Caco-2 (cell line): ENCODE data around the gene MEX3D. TPM values are rescaled to one million over a fixed set of nuclear protein-coding genes. Genes with fewer than 3 reads are reported as not detected.

Experiments used
- BruUV-seq: library from RNA; stranded (reverse); fragments of 400-500 nt; replicated peaks from 2 replicates; lab custom pipeline; 2021; lab: Mats Ljungman, UMichigan
- CTCF ChIA-PET: fragments of 300-600 bp; sonication (Branson Sonifier 250); formaldehyde crosslinking; loops from one replicate; lab custom pipeline; 2022; ENCODE audit warnings: antibody characterized with exemption; lab: Charles Lee
- POLR2A ChIA-PET: fragments of 300-600 bp; sonication (Branson Sonifier 250); formaldehyde crosslinking; loops from one replicate; lab custom pipeline; 2022; ENCODE audit warnings: antibody characterized with exemption; lab: Charles Lee
- DNase-seq, 2 experiments: peaks; one replicate each; pipeline versions ENCODE4 v3.0.0 to v3.0.0-alpha.2; 2020 to 2022
- H3K27me3 ChIP-seq: replicated peaks from 2 replicates; pipeline ENCODE4 v1.6.0; 2011; ENCODE audit warnings: low read length; ENCODE audit not compliant: control insufficient read depth, insufficient read depth
- H3K36me3 ChIP-seq: 2 replicates; pipeline ENCODE4 v1.5.1; 2011; ENCODE audit warnings: low read length; ENCODE audit not compliant: control insufficient read depth, insufficient read depth
- H3K4me1 ChIP-seq: fragments of 250-450 bp; sonication (Bioruptor Pico); 2 replicates; pipeline ENCODE4 v1.5.1; 2020; ENCODE audit warnings: mild to moderate bottlenecking
- H3K4me3 ChIP-seq: 2 replicates; pipeline ENCODE4 v1.5.1; 2011; ENCODE audit warnings: low read depth, mild to moderate bottlenecking, control low read depth, low read length
- H3K9me3 ChIP-seq: fragments of 250-450 bp; sonication (Bioruptor Pico); 2 replicates; pipeline ENCODE4 v1.5.1; 2020; ENCODE audit warnings: mild to moderate bottlenecking, moderate library complexity
- H3K27ac Mint-ChIP-seq: one replicate; pipeline ENCODE4 v1.8.0; 2022; ENCODE audit warnings: mixed read lengths; ENCODE audit not compliant: unreplicated experiment
- H3K27me3 Mint-ChIP-seq: one replicate; pipeline ENCODE4 v1.8.0; 2022; ENCODE audit warnings: mixed read lengths; ENCODE audit not compliant: insufficient read depth, unreplicated experiment
- H3K36me3 Mint-ChIP-seq: one replicate; pipeline ENCODE4 v1.8.0; 2022; ENCODE audit warnings: mild to moderate bottlenecking, mixed read lengths; ENCODE audit not compliant: insufficient read depth, unreplicated experiment
- H3K4me1 Mint-ChIP-seq: one replicate; pipeline ENCODE4 v1.8.0; 2022; ENCODE audit warnings: low read depth, mixed read lengths; ENCODE audit not compliant: unreplicated experiment
- H3K4me3 Mint-ChIP-seq: one replicate; pipeline ENCODE4 v1.8.0; 2022; ENCODE audit warnings: mild to moderate bottlenecking, moderate library complexity, mixed read lengths; ENCODE audit not compliant: unreplicated experiment
- H3K9me3 Mint-ChIP-seq: one replicate; pipeline ENCODE4 v1.8.0; 2022; ENCODE audit warnings: mixed read lengths; ENCODE audit not compliant: unreplicated experiment
- intact Hi-C: fragments of 100-400 bp; cut with micrococcal nuclease; formaldehyde crosslinking; loops from one replicate; pipeline ENCODE4 v1.10.0; 2022; ENCODE audit not compliant: unreplicated experiment
- total RNA-seq: library from RNA; stranded (reverse); gene quantifications from 2 replicates; pipeline ENCODE4 v1.2.3, GENCODE V29; 2022
- TF ChIP-seq, protein P1 (sequence below), 2 experiments: fragments of 200-600 bp in 1 of 2; IDR thresholded peaks; 1 replicate in 1 of 2; 2 replicates in 1 of 2; pipeline versions ENCODE4 v1.5.1 to v1.8.0; 2011 to 2022; ENCODE audit warnings: antibody characterized with exemption in 1 of 2, control low read depth in 1 of 2, inconsistent platforms in 1 of 2, low read depth in 1 of 2, low read length in 1 of 2, mild to moderate bottlenecking in 1 of 2, moderate library complexity in 1 of 2; ENCODE audit not compliant: insufficient read depth in 1 of 2, severe bottlenecking in 1 of 2, unreplicated experiment in 1 of 2

MEX3D gene
- total RNA-seq, 1 experiment from 2014 or later: 52.1 TPM

DNA sequence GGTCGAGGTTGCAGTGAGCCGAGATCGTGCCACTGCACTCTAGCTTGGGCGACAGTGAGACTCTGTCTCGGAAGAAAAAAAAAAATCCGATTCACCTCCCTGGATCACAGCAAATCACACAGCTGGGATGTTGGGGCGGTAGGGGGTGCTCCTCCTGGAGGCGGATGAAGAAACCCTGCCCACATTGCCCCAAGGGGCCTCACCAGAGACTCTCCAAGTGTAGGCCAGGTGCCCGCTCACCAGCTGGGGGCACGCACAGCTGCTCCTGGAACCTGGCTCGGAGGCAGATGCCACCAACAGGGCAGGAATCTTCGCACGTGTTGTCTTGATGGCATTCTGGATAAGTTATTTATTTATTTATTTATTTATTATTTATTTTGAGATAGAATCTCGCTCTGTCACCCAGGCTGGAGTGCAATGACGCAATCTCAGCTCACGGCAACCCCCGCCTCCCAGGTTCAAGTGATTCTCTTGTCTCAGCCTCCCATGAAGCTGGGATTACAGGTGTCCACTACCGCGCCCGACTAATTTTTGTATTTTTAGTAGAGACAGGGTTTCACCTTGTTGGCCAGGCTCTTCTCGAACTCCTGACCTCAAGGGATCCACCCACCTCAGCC, 34.1 kb upstream of the MEX3D start:
- TF ChIP-seq, protein P1, sequence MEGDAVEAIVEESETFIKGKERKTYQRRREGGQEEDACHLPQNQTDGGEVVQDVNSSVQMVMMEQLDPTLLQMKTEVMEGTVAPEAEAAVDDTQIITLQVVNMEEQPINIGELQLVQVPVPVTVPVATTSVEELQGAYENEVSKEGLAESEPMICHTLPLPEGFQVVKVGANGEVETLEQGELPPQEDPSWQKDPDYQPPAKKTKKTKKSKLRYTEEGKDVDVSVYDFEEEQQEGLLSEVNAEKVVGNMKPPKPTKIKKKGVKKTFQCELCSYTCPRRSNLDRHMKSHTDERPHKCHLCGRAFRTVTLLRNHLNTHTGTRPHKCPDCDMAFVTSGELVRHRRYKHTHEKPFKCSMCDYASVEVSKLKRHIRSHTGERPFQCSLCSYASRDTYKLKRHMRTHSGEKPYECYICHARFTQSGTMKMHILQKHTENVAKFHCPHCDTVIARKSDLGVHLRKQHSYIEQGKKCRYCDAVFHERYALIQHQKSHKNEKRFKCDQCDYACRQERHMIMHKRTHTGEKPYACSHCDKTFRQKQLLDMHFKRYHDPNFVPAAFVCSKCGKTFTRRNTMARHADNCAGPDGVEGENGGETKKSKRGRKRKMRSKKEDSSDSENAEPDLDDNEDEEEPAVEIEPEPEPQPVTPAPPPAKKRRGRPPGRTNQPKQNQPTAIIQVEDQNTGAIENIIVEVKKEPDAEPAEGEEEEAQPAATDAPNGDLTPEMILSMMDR (IDR thresholded peaks at IDR 0.05; ENCODE audit: insufficient read depth in 1 of 2, low read depth in 1 of 2, low read length in 1 of 2, severe bottlenecking in 1 of 2, unreplicated experiment in 1 of 2): no peak
- no peaks in the 10 kb centered on the region for H3K27me3 ChIP-seq
- no peaks in the 10 kb centered on the region; the same call in 1 of the 2 replicates for H3K36me3 ChIP-seq
- H3K27me3 Mint-ChIP-seq: no peaks in the 10 kb centered on the region
- no peaks in the 10 kb centered on the region for H3K9me3 Mint-ChIP-seq
- H3K4me3 Mint-ChIP-seq: no peak overlapping the region
- BruUV-seq: no TSS peak
- no peak for DNase-seq
- peaks cover 17% of the 10 kb centered on the region; the same call in 1 of the 2 replicates for H3K4me1 ChIP-seq
- H3K9me3 ChIP-seq: no peaks in the 10 kb centered on the region
- intact Hi-C loops: no loop called here
- no peak overlapping the region for H3K27ac Mint-ChIP-seq
- H3K36me3 Mint-ChIP-seq: peaks cover 63% of the 10 kb centered on the region
- no peak overlapping the region for H3K4me3 ChIP-seq
- no peaks in the 10 kb centered on the region for H3K4me1 Mint-ChIP-seq
- POLR2A ChIA-PET: interaction anchor here (0.6 kb wide), 1 partner anchor 16 kb away, joined by 3 read pairs; no protein-coding TSS in a partner anchor
- CTCF ChIA-PET: interaction anchor here (0.7 to 0.9 kb wide), 2 partner anchors 25 to 56 kb away, joined by 3 to 5 read pairs; no protein-coding TSS in a partner anchor

DNA sequence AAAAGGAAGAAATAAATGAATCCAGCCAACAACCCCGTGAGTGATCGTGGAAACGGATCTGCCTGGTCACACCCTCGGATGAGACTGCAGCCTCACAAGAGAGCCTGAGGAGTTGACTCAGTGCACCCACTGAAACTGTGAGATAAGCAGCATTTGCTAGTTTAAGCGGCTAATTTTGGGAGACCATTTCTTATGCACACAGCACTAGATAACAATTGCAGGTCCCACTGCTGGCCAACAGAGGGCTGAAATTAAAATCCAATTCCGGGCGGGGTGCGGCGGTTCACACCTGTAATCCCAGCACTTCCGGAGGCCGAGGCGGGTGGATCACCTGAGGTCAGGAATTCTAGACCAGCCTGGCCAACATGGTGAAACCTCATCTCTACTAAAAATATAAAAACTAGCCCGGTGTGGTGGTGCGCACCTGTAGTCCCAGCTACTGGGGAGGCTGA, 33.5 kb upstream of the MEX3D start:
- Mint-ChIP-seq H3K27me3 (no peaks in the 10 kb centered on the region), H3K27ac (no peak overlapping the region), H3K9me3 (no peaks in the 10 kb centered on the region), H3K4me1 (no peaks in the 10 kb centered on the region), H3K4me3 (no peak overlapping the region), H3K36me3 (peaks cover 61% of the 10 kb centered on the region)
- TF ChIP-seq, protein P1 (IDR thresholded peaks at IDR 0.05; ENCODE audit: insufficient read depth in 1 of 2, low read depth in 1 of 2, low read length in 1 of 2, severe bottlenecking in 1 of 2, unreplicated experiment in 1 of 2): peak in 1 of 2 experiments; percentile 11
- no peaks in the 10 kb centered on the region for H3K27me3 ChIP-seq
- peak in 1 of 2 experiments; percentile 24 for DNase-seq
- H3K4me3 ChIP-seq: no peak overlapping the region
- H3K36me3 ChIP-seq: no peaks in the 10 kb centered on the region; the same call in 1 of the 2 replicates
- intact Hi-C loops: no loop called here
- no TSS peak for BruUV-seq
- CTCF ChIA-PET: interaction anchor here (0.7 to 0.9 kb wide), 2 partner anchors 25 to 55 kb away, joined by 3 to 5 read pairs; no protein-coding TSS in a partner anchor
- peaks cover 12% of the 10 kb centered on the region; the same call in 1 of the 2 replicates for H3K4me1 ChIP-seq
- H3K9me3 ChIP-seq: no peaks in the 10 kb centered on the region
- POLR2A ChIA-PET: interaction anchor here (0.6 kb wide), 2 partner anchors 16 to 58 kb away, joined by 3 to 5 read pairs; no protein-coding TSS in a partner anchor

DNA sequence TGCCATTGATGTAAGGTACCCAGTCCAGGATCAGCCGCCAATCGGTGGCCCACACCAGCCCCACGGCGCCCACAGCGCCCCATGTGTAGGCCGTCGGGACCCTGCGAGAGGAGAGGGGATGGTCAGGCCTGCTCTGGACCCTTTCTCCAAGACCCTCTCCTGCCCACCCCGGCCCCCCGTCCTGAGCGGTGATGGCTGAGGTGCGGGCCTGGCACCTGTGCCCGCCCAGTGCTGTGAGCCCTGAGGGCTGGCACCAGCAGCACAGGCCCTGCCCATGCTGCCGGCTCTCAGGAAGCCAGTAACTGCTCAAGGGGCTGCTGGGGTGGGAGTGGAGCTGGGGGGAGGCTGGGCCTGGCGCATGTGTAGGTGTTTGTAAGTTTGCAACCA, 31.3 kb upstream of the MEX3D start:
- H3K27ac Mint-ChIP-seq: no peak overlapping the region
- ChIA-PET CTCF (interaction anchor here (0.7 kb wide), 1 partner anchor 181 kb away, joined by 4 read pairs; no protein-coding TSS in a partner anchor), POLR2A (no interaction called here)
- Histone ChIP-seq H3K4me3 (no peak overlapping the region), H3K4me1 (peaks cover 8% of the 10 kb centered on the region; the same call in 1 of the 2 replicates), H3K36me3 (no peaks in the 10 kb centered on the region; the same call in 1 of the 2 replicates), H3K27me3 (no peaks in the 10 kb centered on the region), H3K9me3 (no peaks in the 10 kb centered on the region)
- no peaks in the 10 kb centered on the region for H3K9me3 Mint-ChIP-seq
- DNase-seq: no peak
- no peaks in the 10 kb centered on the region for H3K4me1 Mint-ChIP-seq
- H3K36me3 Mint-ChIP-seq: peaks cover 60% of the 10 kb centered on the region
- H3K4me3 Mint-ChIP-seq: no peak overlapping the region
- intact Hi-C loops: no loop called here
- TF ChIP-seq, protein P1 (IDR thresholded peaks at IDR 0.05; ENCODE audit: insufficient read depth in 1 of 2, low read depth in 1 of 2, low read length in 1 of 2, severe bottlenecking in 1 of 2, unreplicated experiment in 1 of 2): no peak
- no TSS peak for BruUV-seq
- H3K27me3 Mint-ChIP-seq: no peaks in the 10 kb centered on the region
